Spleen (tissue), 11 donors: ENCODE data around the gene DDI2. TPM values are rescaled to one million over a fixed set of nuclear protein-coding genes. Genes with fewer than 3 reads are reported as not detected.
A peak's percentile ranks its signal among the peaks of the same experiment; 100 is the strongest.

Experiments used
- DNase-seq: peaks from one replicate; pipeline ENCODE4 v3.0.0-alpha.2; 2020
- H3K27ac ChIP-seq, 8 donors: fragments of 200-600 bp; sonication (generic) in 7 of 8; 1 replicate in 4 of 8; 2 replicates in 4 of 8; pipeline versions ENCODE4 v1.5.0 to v1.8.0; 2016 to 2021; ENCODE audit warnings: inconsistent platforms in 4 of 8, mild to moderate bottlenecking in 4 of 8, moderate library complexity in 1 of 8
- H3K27me3 ChIP-seq, 7 donors: fragments of 200-600 bp; sonication (generic) in 6 of 7; replicated peaks in 1 of 7; 1 replicate in 4 of 7; 2 replicates in 3 of 7; pipeline versions ENCODE4 v1.5.0 to v1.8.0; 2016 to 2021; ENCODE audit warnings: inconsistent platforms in 3 of 7, mild to moderate bottlenecking in 1 of 7
- H3K36me3 ChIP-seq, 6 donors: fragments of 200-600 bp; sonication (generic) in 5 of 6; 1 replicate in 4 of 6; 2 replicates in 2 of 6; pipeline versions ENCODE4 v1.5.0 to v1.8.0; 2016 to 2021; ENCODE audit warnings: inconsistent platforms in 2 of 6
- H3K4me1 ChIP-seq, 6 donors: fragments of 200-600 bp; sonication (generic) in 5 of 6; 1 replicate in 3 of 6; 2 replicates in 3 of 6; pipeline versions ENCODE4 v1.5.0 to v1.8.0; 2016 to 2021; ENCODE audit warnings: inconsistent platforms in 3 of 6
- H3K4me3 ChIP-seq, 8 donors: fragments of 200-600 bp; sonication (generic) in 7 of 8; 1 replicate in 4 of 8; 2 replicates in 4 of 8; pipeline versions ENCODE4 v1.5.0 to v1.8.0; 2016 to 2021; ENCODE audit warnings: inconsistent platforms in 4 of 8, mild to moderate bottlenecking in 4 of 8, moderate library complexity in 2 of 8
- H3K9me3 ChIP-seq, 8 donors: fragments of 200-600 bp; sonication (generic) in 7 of 8; 1 replicate in 4 of 8; 2 replicates in 4 of 8; pipeline versions ENCODE4 v1.5.0 to v1.8.0; 2016 to 2021; ENCODE audit warnings: inconsistent platforms in 4 of 8
- POLR2A ChIP-seq, 3 donors: fragments of 450-650 bp; IDR thresholded peaks; one replicate each; pipeline ENCODE4 v1.5.1; 2017; ENCODE audit warnings: antibody characterized with exemption in 3 of 3, mild to moderate bottlenecking in 1 of 3
- POLR2AphosphoS5 ChIP-seq, 3 donors: sonication (generic); formaldehyde crosslinking; IDR thresholded peaks; one replicate each; pipeline ENCODE4 v1.5.1; 2017; ENCODE audit warnings: antibody characterized with exemption in 3 of 3
- WGBS, 5 donors: extraction: QIAGEN DNeasy Blood & Tissue Kit in 3 of 5; methylation state at CpG; one replicate each; pipeline versions ENCODE4 v1.1.5 to v1.1.7; 2013 to 2018; 5-methylcytosine and 5-hydroxymethylcytosine counted together
- intact Hi-C: fragments of 100-400 bp; cut with DNase I; formaldehyde crosslinking; loops from one replicate; pipeline ENCODE4 v1.15.0; 2023; ENCODE audit warnings: low total_unique reads
- polyA plus RNA-seq, 3 donors: library from polyadenylated mRNA; stranded (reverse); fragments of 200-250 nt; gene quantifications; one replicate each; pipeline ENCODE4 v1.2.1, GENCODE V29; 2013
- total RNA-seq, 7 donors: library from RNA; depleted of rRNA in 3 of 7; stranded (reverse); fragments of >200 nt in 3 of 7; fragmentation: NEBNext Ultra II Directional in 4 of 7; extraction: Animal tissue kit (Norgen Biotek cat#: 25700) in 4 of 7; gene quantifications; one replicate each; pipeline versions ENCODE4 v1.1.0 to v1.2.1, GENCODE V29; 2016 to 2021
- TF ChIP-seq, protein P1 (sequence below), 11 experiments: fragments of 200-600 bp in 7 of 11; fragments of 450-650 bp in 4 of 11; sonication (generic) in 4 of 11; IDR thresholded peaks in 8 of 11; conservative IDR thresholded peaks in 3 of 11; 1 replicate in 7 of 11; 2 replicates in 4 of 11; pipeline versions ENCODE4 v1.4.0 to v1.8.0; 2016 to 2021; ENCODE audit warnings: antibody characterized with exemption in 11 of 11, inconsistent platforms in 4 of 11, mild to moderate bottlenecking in 1 of 11
- donor health status: healthy with polysubstance abuse.
- donor health status: DM: no; HTN: no; CAD: no; lungs with moderate emphysema.
- donor health status: DM: no; HTN: no; CAD: no.
- donor health status: Bipolar disorder and iron deficiency.
- donor health status: healthy.
- donor health status: DM: no; HTN: no; CAD: no.
- donor health status: DM: yes; HTN: yes; CAD: no.

The DDI2 gene
- total and polyA plus RNA-seq, 10 donors, result 4.8 to 75.4 (median 45.2) TPM

DNA sequence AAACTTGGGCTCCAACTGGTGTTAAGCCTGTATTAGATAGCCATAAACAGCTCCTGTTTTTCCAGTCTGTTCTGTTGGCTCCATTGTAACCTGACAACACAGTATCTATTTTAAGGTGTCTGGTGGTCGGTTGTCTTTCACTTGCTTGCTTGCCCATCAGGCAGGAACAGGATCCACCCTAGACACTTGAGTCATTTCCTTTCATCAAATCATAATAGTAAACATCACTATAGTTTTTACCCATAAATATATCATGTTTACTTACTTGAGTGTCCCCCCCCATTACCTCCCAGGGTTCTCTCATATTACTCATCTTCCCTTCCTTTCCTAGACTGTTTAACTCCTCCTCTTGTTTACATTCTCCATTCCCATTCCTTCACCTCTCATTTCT, 2.9 kb downstream of the DDI2 start:
- intact Hi-C loops, result loop anchor here (10.0 kb wide), 1 partner anchor 125 kb away; the partner anchor contains the start of gene TMEM82
- DNase-seq, result no peak
- Histone ChIP-seq H3K4me1 (peaks cover 40 to 90% (median 77%) of the 10 kb centered on the region in 6 donors), H3K9me3 (no peaks in the 10 kb centered on the region), H3K27ac (peak overlapping the region in 6 of 8 donors; percentile 20 to 97 (median 96)), H3K36me3 (peaks cover 0 to 5% (median 0%) of the 10 kb centered on the region in 6 donors), H3K4me3 (peak overlapping the region in 1 of 8 donors; percentile 10), H3K27me3 (no peaks in the 10 kb centered on the region)
- 14 to 43% (median 17%) methylated on average over 1 of the region's 1 CpG for WGBS, 5 donors
- TF ChIP-seq, protein P1, sequence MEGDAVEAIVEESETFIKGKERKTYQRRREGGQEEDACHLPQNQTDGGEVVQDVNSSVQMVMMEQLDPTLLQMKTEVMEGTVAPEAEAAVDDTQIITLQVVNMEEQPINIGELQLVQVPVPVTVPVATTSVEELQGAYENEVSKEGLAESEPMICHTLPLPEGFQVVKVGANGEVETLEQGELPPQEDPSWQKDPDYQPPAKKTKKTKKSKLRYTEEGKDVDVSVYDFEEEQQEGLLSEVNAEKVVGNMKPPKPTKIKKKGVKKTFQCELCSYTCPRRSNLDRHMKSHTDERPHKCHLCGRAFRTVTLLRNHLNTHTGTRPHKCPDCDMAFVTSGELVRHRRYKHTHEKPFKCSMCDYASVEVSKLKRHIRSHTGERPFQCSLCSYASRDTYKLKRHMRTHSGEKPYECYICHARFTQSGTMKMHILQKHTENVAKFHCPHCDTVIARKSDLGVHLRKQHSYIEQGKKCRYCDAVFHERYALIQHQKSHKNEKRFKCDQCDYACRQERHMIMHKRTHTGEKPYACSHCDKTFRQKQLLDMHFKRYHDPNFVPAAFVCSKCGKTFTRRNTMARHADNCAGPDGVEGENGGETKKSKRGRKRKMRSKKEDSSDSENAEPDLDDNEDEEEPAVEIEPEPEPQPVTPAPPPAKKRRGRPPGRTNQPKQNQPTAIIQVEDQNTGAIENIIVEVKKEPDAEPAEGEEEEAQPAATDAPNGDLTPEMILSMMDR (IDR thresholded peaks at IDR 0.05 in 8 of 11, conservative IDR thresholded peaks at IDR 0.05 in 3 of 11), result no peak
- TF ChIP-seq POLR2A (IDR thresholded peaks at IDR 0.05) (no peak), POLR2AphosphoS5 (IDR thresholded peaks at IDR 0.05) (no peak)

DNA sequence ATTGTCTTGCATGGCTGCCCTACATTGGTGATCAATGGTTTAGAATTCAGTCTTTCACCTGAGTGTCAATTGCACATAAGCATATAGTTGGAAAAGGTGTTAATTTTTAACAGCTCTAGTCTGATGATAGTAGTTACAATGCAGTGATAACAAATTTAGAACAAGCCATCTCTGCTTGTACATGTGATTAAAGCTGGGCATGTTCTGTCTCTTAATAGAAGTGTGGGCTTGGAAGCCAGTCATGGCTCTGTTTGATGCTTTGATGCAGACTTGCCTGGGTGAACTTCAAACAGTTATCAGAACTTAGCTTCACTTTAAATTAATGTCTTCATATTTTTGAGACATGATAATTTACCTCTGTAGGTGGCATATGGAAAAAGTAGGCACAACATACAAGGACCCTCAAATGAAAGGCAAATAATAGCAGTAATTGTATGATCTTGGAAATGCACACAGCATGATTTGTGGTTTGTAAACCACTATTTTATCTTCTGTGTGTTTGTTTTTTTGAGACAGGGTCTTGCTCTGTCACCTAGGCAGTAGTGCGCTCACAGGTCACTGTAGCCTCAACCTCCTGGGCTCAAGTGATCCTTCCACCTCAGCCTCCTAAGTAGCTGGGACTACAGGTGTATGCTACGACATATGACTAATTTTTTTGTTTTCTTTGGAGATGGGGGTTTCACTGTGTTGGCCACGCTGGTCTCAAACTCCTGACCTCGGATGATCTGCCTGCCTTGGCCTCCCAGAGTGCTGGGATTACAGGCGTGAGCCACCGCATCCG, 3.8 kb downstream of the DDI2 start:
- peaks cover 0 to 5% (median 0%) of the 10 kb centered on the region in 6 donors for H3K36me3 ChIP-seq
- no peaks in the 10 kb centered on the region for H3K9me3 ChIP-seq
- H3K4me1 ChIP-seq, result peaks cover 40 to 92% (median 82%) of the 10 kb centered on the region in 6 donors
- no peaks in the 10 kb centered on the region for H3K27me3 ChIP-seq
- DNase-seq, result no peak
- TF ChIP-seq, protein P1 (IDR thresholded peaks at IDR 0.05 in 8 of 11, conservative IDR thresholded peaks at IDR 0.05 in 3 of 11), result no peak
- TF ChIP-seq POLR2AphosphoS5 (IDR thresholded peaks at IDR 0.05) (no peak), POLR2A (IDR thresholded peaks at IDR 0.05) (no peak)
- WGBS, 5 donors, result 92 to 97% (median 94%) methylated on average over 7 of the region's 7 CpGs
- intact Hi-C loops, result loop anchor here (10.0 kb wide), 1 partner anchor 124 kb away; the partner anchor contains the start of gene TMEM82
- no peak overlapping the region for H3K4me3 ChIP-seq
- peak overlapping the region in 2 of 8 donors; percentile 10 to 23 for H3K27ac ChIP-seq

DNA sequence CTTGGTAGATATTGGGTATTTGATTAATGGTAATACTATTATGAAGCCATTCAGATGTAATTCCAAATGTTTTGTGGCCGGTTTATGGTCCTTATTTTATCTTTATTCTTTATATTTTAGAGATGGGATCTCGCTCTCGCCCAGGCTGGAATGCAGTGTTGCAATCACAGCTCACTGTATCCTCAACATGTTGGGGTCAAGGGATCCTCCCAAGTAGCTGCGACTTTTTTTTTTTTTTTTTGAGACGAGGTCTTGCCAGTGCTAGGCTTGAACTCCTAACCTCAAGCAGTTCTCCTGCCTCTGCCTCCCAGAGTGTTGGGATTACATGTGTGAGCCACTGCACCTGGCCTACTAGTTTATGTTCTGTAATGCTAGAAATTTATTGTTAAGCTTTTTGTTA, 4.7 kb downstream of the DDI2 start:
- H3K36me3 ChIP-seq, result peaks cover 0 to 12% (median 6%) of the 10 kb centered on the region in 6 donors
- 71 to 85% (median 77%) methylated on average over 5 of the region's 5 CpGs for WGBS, 5 donors
- H3K9me3 ChIP-seq, result no peaks in the 10 kb centered on the region
- peaks cover 43 to 93% (median 82%) of the 10 kb centered on the region in 6 donors for H3K4me1 ChIP-seq
- intact Hi-C loops, result loop anchor here (10.0 kb wide), 1 partner anchor 123 kb away; the partner anchor contains the start of gene TMEM82
- H3K4me3 ChIP-seq, result no peak overlapping the region
- TF ChIP-seq POLR2AphosphoS5 (IDR thresholded peaks at IDR 0.05) (no peak), POLR2A (IDR thresholded peaks at IDR 0.05) (no peak)
- TF ChIP-seq, protein P1 (IDR thresholded peaks at IDR 0.05 in 8 of 11, conservative IDR thresholded peaks at IDR 0.05 in 3 of 11), result no peak
- no peaks in the 10 kb centered on the region for H3K27me3 ChIP-seq
- peak overlapping the region in 1 of 8 donors; percentile 23 for H3K27ac ChIP-seq
- DNase-seq, result no peak
